Gastroesophageal sphincter (tissue), 4 donors: ENCODE results near the gene CHN1. TPM values are rescaled to one million over a fixed set of nuclear protein-coding genes. Genes with fewer than 3 reads are reported as not detected.

Experiments used
- ATAC-seq: fragments of 150-250 bp; one replicate; pipeline ENCODE4 v1.9.1; 2016; ENCODE audit warnings: mild to moderate bottlenecking, moderate library complexity
- H3K27ac ChIP-seq, 4 donors: fragments of 200-600 bp; sonication (generic) in 3 of 4; 1 replicate in 3 of 4; 2 replicates in 1 of 4; pipeline ENCODE4 v1.5.1; 2016 to 2019
- H3K27me3 ChIP-seq: fragments of 200-600 bp; sonication (generic); one replicate; pipeline ENCODE4 v1.5.1; 2019
- H3K36me3 ChIP-seq, 2 donors: fragments of 200-600 bp; sonication (generic); one replicate each; pipeline ENCODE4 v1.5.1; 2019; ENCODE audit warnings: control low read depth in 1 of 2
- H3K4me1 ChIP-seq, 3 donors: fragments of 200-600 bp; sonication (generic); 1 replicate in 2 of 3; 2 replicates in 1 of 3; pipeline ENCODE4 v1.5.1; 2016 to 2019; ENCODE audit warnings: control low read depth in 2 of 3
- H3K4me3 ChIP-seq, 2 donors: fragments of 200-600 bp; sonication (generic); one replicate each; pipeline ENCODE4 v1.5.1; 2019; ENCODE audit warnings: mild to moderate bottlenecking in 1 of 2, moderate library complexity in 1 of 2
- H3K9me3 ChIP-seq, 3 donors: fragments of 200-600 bp; sonication (generic); one replicate each; pipeline ENCODE4 v1.5.1; 2017 to 2019; ENCODE audit warnings: control low read depth in 2 of 3
- CTCF ChIP-seq, 4 experiments: fragments of 200-600 bp in 2 of 4; fragments of 450-650 bp in 2 of 4; sonication (generic) in 1 of 4; IDR thresholded peaks; one replicate each; pipeline ENCODE4 v1.5.1; 2017 to 2019; ENCODE audit warnings: antibody characterized with exemption in 4 of 4, mild to moderate bottlenecking in 2 of 4, moderate library complexity in 2 of 4
- EP300 ChIP-seq: sonication (generic); formaldehyde crosslinking; IDR thresholded peaks from one replicate; pipeline ENCODE4 v1.6.1; 2017; ENCODE audit warnings: antibody characterized with exemption, mild to moderate bottlenecking
- POLR2A ChIP-seq, 2 donors: fragments of 450-650 bp; IDR thresholded peaks; one replicate each; pipeline ENCODE4 v1.6.1; 2017; ENCODE audit warnings: antibody characterized with exemption in 2 of 2, mild to moderate bottlenecking in 2 of 2, moderate library complexity in 1 of 2
- POLR2AphosphoS5 ChIP-seq: sonication (generic); formaldehyde crosslinking; IDR thresholded peaks from one replicate; pipeline ENCODE4 v1.6.1; 2017; ENCODE audit warnings: antibody characterized with exemption
- WGBS, 2 donors: methylation state at CpG; one replicate each; pipeline ENCODE4 v1.1.5; 2018; ENCODE audit warnings: low coverage in 1 of 2; 5-methylcytosine and 5-hydroxymethylcytosine counted together
- total RNA-seq, 4 donors: library from RNA; depleted of rRNA; stranded (reverse); fragments of >200 nt; gene quantifications; one replicate each; pipeline ENCODE4 v1.1.0, GENCODE V29; 2016

Gene CHN1
- total RNA-seq, 4 donors from 2014 or later: 13.3 to 35.8 (median 31.1) TPM

GRCh38 chr2:174786066-174786725 is 219.0 kb downstream of the CHN1 start:
- H3K36me3 ChIP-seq: no peaks in the 10 kb centered on the region
- ATAC-seq: no peak
- TF ChIP-seq CTCF (IDR thresholded peaks at IDR 0.05) (no peak), EP300 (no peak), POLR2A (IDR thresholded peaks at IDR 0.05) (no peak)
- no peak overlapping the region for H3K27ac ChIP-seq
- no peaks in the 10 kb centered on the region for H3K9me3 ChIP-seq
- no peak overlapping the region for H3K4me3 ChIP-seq
- WGBS, 2 donors: 40 to 65% methylated on average over 6 to 7 of the region's 8 CpGs
- H3K27me3 ChIP-seq: no peaks in the 10 kb centered on the region
- peaks cover 0 to 34% (median 10%) of the 10 kb centered on the region in 3 donors for H3K4me1 ChIP-seq

GRCh38 chr2:174785481-174785880 is 219.7 kb downstream of the CHN1 start:
- TF ChIP-seq POLR2AphosphoS5: no peak
- TF ChIP-seq EP300: no peak
- TF ChIP-seq POLR2A (IDR thresholded peaks at IDR 0.05): no peak
- TF ChIP-seq CTCF (IDR thresholded peaks at IDR 0.05): no peak
- no peak for ATAC-seq
- Histone ChIP-seq H3K9me3 (no peaks in the 10 kb centered on the region), H3K27ac (no peak overlapping the region), H3K4me3 (no peak overlapping the region), H3K4me1 (peaks cover 0 to 40% (median 10%) of the 10 kb centered on the region in 3 donors), H3K27me3 (no peaks in the 10 kb centered on the region), H3K36me3 (no peaks in the 10 kb centered on the region)
- WGBS, 2 donors: 68 to 72% methylated on average over 2 to 3 of the region's 3 CpGs

- Histone ChIP-seq H3K27ac (no peak overlapping the region), H3K4me3 (no peak overlapping the region), H3K4me1 (peaks cover 0 to 40% (median 10%) of the 10 kb centered on the region in 3 donors), H3K36me3 (no peaks in the 10 kb centered on the region), H3K27me3 (no peaks in the 10 kb centered on the region), H3K9me3 (no peaks in the 10 kb centered on the region)
- TF ChIP-seq POLR2AphosphoS5: no peak
- no peak for TF ChIP-seq POLR2A (IDR thresholded peaks at IDR 0.05)
- TF ChIP-seq EP300: no peak
- TF ChIP-seq CTCF (IDR thresholded peaks at IDR 0.05): no peak
- ATAC-seq: no peak
- 78 to 87% methylated on average over 2 to 5 of the region's 5 CpGs for WGBS, 2 donors
These were observed 220.3 kb downstream of the CHN1 start for GRCh38 chr2:174784909-174785308.

GRCh38 chr2:174784316-174784715 is 220.9 kb downstream of the CHN1 start:
- no peak for ATAC-seq

More at GRCh38 chr2:174784316-174784715, 220.9 kb downstream of the CHN1 start:
- H3K27me3 ChIP-seq: no peaks in the 10 kb centered on the region
- peaks cover 0 to 41% (median 10%) of the 10 kb centered on the region in 3 donors for H3K4me1 ChIP-seq
- no peaks in the 10 kb centered on the region for H3K36me3 ChIP-seq
- 93 to 94% methylated on average over 3 of the region's 7 CpGs for WGBS, 2 donors
- H3K9me3 ChIP-seq: no peaks in the 10 kb centered on the region
- TF ChIP-seq EP300 (no peak), POLR2AphosphoS5 (no peak), POLR2A (IDR thresholded peaks at IDR 0.05) (no peak), CTCF (IDR thresholded peaks at IDR 0.05) (no peak)
- no peak overlapping the region for H3K4me3 ChIP-seq
- no peak overlapping the region for H3K27ac ChIP-seq
